Sciatic nerve (tissue), 2 donors: ENCODE data around the gene COCH. TPM values are rescaled to one million over a fixed set of nuclear protein-coding genes. Genes with fewer than 3 reads are reported as not detected.
"Not testable (repeated sequence)": the region's sequence is repeated elsewhere in the genome, so short reads cannot be mapped to it uniquely, and the experiment has no call there.

ENCODE experiments used
- ATAC-seq: fragments of 200-7000 bp; cut with Tn5 transposase; one replicate; pipeline ENCODE4 v1.9.1; 2020; ENCODE audit warnings: mild to moderate bottlenecking, moderate library complexity
- DNase-seq: peaks from one replicate; pipeline ENCODE4 v3.0.0-alpha.2; 2020; ENCODE audit warnings: low spot score
- intact Hi-C: fragments of 100-400 bp; cut with DNase I; formaldehyde crosslinking; loops from one replicate; pipeline ENCODE4 v1.14.2; 2022
- total RNA-seq: library from RNA; stranded (reverse); fragmentation: NEBNext Ultra II Directional; extraction: Animal tissue kit (Norgen Biotek cat#: 25700); gene quantifications from one replicate; pipeline ENCODE4 v1.2.1, GENCODE V29; 2021
- donor health status: DM: no; HTN: no; CAD: no.
- donor health status: DM: no; HTN: no; CAD: no.

COCH gene
- total RNA-seq, 1 donor from 2014 or later = 5.3 TPM

DNA sequence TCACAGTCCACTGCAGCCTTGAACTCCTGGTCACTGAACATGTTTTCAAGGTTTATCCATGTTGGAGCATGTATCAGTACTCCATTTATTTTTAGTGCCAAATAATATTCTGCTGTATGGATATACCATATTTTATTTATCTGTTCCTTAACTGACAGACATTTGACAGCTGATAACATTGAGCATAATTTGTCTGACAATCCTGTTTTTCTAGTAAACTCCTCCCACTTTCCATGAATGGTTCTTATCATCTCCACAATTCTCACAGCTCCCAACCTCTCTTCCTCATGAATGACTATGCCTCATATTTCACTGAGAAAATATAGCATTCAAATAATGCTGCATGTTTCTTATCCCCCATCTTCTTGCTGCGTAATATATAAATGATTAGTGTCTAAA is 33.3 kb downstream of the COCH start:
- intact Hi-C loops = no loop called here
- DNase-seq = no peak
- no peak for ATAC-seq

- ATAC-seq = no peak
- DNase-seq = no peak
- intact Hi-C loops = no loop called here
These were observed 34.5 kb downstream of the COCH start for GRCh38 chr14:30908826-30909225.

DNA sequence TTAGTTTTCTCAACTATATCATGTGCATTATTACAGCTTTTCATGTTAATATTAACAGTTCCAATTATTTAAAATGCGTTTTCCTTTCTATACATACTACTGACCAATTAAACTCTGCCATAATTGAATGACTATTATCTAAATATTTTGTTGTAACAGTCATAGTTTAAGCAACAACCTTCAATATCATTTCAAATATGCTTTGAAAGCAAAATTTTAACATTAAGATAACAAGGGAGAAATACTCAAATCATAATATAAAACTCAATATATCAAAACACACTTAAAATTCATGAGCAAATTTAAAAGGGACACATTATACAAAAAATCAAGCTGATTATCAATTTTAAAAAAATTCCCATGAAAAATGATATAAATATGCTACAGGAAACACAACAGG is 40.5 kb downstream of the COCH start:
- ATAC-seq = no peak
- intact Hi-C loops = no loop called here
- no peak for DNase-seq

DNA sequence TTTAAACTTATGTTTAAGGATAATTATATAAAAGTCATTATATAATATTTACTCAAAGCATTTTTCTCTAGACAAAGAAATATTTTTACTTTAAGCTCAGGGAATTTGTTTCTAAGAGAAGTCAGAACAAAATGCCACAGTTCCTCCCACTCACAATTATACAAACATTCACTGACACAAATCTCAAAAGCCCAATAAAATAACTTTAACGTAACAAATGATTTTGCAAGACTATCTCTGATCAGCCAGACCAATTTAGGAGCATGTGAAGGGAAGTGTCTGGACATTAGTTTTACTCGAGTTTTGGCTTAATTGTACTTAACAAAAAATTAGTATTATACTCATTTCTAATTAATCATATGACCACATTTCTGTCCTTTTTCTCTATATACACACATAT is 41.2 kb downstream of the COCH start:
- ATAC-seq (peak; percentile 74), DNase-seq (no peak)
- intact Hi-C loops = no loop called here

GRCh38 chr14:30921305-30921704 is 46.9 kb downstream of the COCH start:
- DNase-seq = no peak
- intact Hi-C loops = no loop called here
- no peak for ATAC-seq

- DNase-seq (no peak), ATAC-seq (no peak)
- intact Hi-C loops = no loop called here
These were observed 47.4 kb downstream of the COCH start for GRCh38 chr14:30921788-30922187.

- no peak for ATAC-seq
- no peak for DNase-seq
- intact Hi-C loops = no loop called here
These were observed 50.9 kb downstream of the COCH start for GRCh38 chr14:30925254-30925653.

GRCh38 chr14:30928462-30928861 is 54.1 kb downstream of the COCH start:
- ATAC-seq (no peak), DNase-seq (no peak)
- intact Hi-C loops = no loop called here

GRCh38 chr14:30933937-30934336 is 59.6 kb downstream of the COCH start:
- DNase-seq, intact Hi-C loops, ATAC-seq: not testable (repeated sequence)

DNA sequence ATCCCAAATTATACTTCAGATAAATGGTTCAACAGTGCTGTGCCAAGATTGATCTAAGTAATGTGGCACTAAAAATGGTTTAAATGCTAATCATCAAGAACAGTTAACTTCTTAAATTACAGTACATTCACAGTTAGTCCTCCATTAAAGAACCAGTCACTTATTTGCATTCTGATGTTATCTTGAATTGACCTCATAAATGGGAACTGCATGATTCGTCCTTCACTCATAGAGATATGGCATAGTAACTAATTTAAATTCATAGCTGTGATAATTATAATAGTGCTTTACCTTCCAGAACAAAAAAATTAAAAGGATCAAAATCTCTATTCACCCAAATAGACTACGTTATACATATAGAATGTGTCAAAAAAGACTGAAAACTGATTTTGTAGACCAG is 61.1 kb downstream of the COCH start:
- no peak for ATAC-seq

GRCh38 chr14:30938617-30939016 is 64.3 kb downstream of the COCH start:
- intact Hi-C loops = no loop called here

More for the DNA sequence above, 61.1 kb downstream of the COCH start:
- DNase-seq = no peak
- intact Hi-C loops = no loop called here

More at GRCh38 chr14:30938617-30939016, 64.3 kb downstream of the COCH start:
- ATAC-seq (no peak), DNase-seq (no peak)

Other genes starting within 250 kb of the COCH start
- 13.3 TPM for gene AP4S1, start 151.1 kb downstream of the COCH start, total RNA-seq
- gene STRN3, start 151.8 kb downstream of the COCH start, total RNA-seq = 50.1 TPM